Erythroblast (primary cell): ENCODE results near the gene CRPPA.

ENCODE experiments used
- DNase-seq, 2 experiments: peaks; one replicate each; lab custom pipeline; 2025; lab: John Stamatoyannopoulos, UW
- GATA1 ChIP-seq: IDR thresholded peaks from 2 replicates; pipeline ENCODE4 v1.6.1; 2011; ENCODE audit warnings: low read depth, mild to moderate bottlenecking, control low read depth, low read length, moderate library complexity
- POLR2A ChIP-seq: IDR thresholded peaks from 2 replicates; pipeline ENCODE4 v1.6.1; 2011; ENCODE audit warnings: mild to moderate bottlenecking, low read length

CRPPA gene

GRCh38 chr7:16416289-16417282 lies 4.8 kb downstream of the CRPPA start:
- peak; percentile 3 to 5 for DNase-seq
- TF ChIP-seq GATA1 (no peak), POLR2A (no peak)

- no peak for DNase-seq
- no peak for TF ChIP-seq GATA1
- no peak for TF ChIP-seq POLR2A
Observed at GRCh38 chr7:16412274-16413254, 8.8 kb downstream of the CRPPA start.

GRCh38 chr7:16411391-16411790 lies 9.9 kb downstream of the CRPPA start:
- no peak for DNase-seq
- TF ChIP-seq POLR2A (no peak), GATA1 (no peak)

- TF ChIP-seq POLR2A (no peak), GATA1 (no peak)
- DNase-seq: peak; percentile 3 to 10
Observed at GRCh38 chr7:16409777-16410176, 11.6 kb downstream of the CRPPA start.

GRCh38 chr7:16404636-16405035 lies 16.7 kb downstream of the CRPPA start:
- TF ChIP-seq POLR2A (no peak), GATA1 (no peak)
- no peak for DNase-seq

- no peak for TF ChIP-seq POLR2A
- TF ChIP-seq GATA1: no peak
- DNase-seq: no peak
Observed at GRCh38 chr7:16403475-16403874, 17.9 kb downstream of the CRPPA start.

GRCh38 chr7:16402940-16403339 lies 18.4 kb downstream of the CRPPA start:
- no peak for DNase-seq
- no peak for TF ChIP-seq POLR2A

- no peak for DNase-seq
- TF ChIP-seq GATA1 (no peak), POLR2A (no peak)
Observed at GRCh38 chr7:16402091-16402490, 19.2 kb downstream of the CRPPA start.

GRCh38 chr7:16400893-16401275 lies 20.5 kb downstream of the CRPPA start:
- no peak for DNase-seq

GRCh38 chr7:16399916-16400892 lies 21.1 kb downstream of the CRPPA start:
- peak; percentile 25 to 46 for DNase-seq
- no peak for TF ChIP-seq POLR2A
- no peak for TF ChIP-seq GATA1

More at GRCh38 chr7:16400893-16401275, 20.5 kb downstream of the CRPPA start:
- TF ChIP-seq POLR2A (no peak), GATA1 (no peak)

GRCh38 chr7:16399265-16399831 lies 22.0 kb downstream of the CRPPA start:
- peak; percentile 25 to 49 for DNase-seq

More at GRCh38 chr7:16399265-16399831, 22.0 kb downstream of the CRPPA start:
- no peak for TF ChIP-seq POLR2A
